ENCODE measurements around the gene IFT80. TPM values are rescaled to one million over a fixed set of nuclear protein-coding genes. Genes with fewer than 3 reads are reported as not detected.

The IFT80 gene
- total RNA-seq, 2 experiments from 2014 or later = 16.1 to 18.2 TPM

- intact Hi-C loops (cut with DNase I, micrococcal nuclease) = no loop called here
- no peaks in the 10 kb centered on the region for H3K9me3 ChIP-seq (ENCODE audit: control insufficient read depth in 1 of 2, insufficient read depth in 1 of 2, low read length in 2 of 2)
- Mint-ChIP-seq H3K9me3 (no peaks in the 10 kb centered on the region), H3K4me3 (no peak overlapping the region), H3K4me1 (ENCODE audit: low read depth) (peaks cover 27% of the 10 kb centered on the region), H3K36me3 (ENCODE audit: low read depth) (peaks cover 53% of the 10 kb centered on the region), H3K27ac (no peak overlapping the region), H3K27me3 (no peaks in the 10 kb centered on the region)
- TF ChIP-seq CTCF (IDR thresholded peaks at IDR 0.05) = no peak
- POLR2A ChIA-PET = no interaction called here
- H3K36me3 ChIP-seq (ENCODE audit: insufficient read depth, low read length) = peaks cover 9% of the 10 kb centered on the region
- H3K27ac ChIP-seq (ENCODE audit: low read depth in 1 of 2, low read length in 2 of 2) = no peak overlapping the region
- ATAC-seq (ENCODE audit: poor library complexity) (no peak), DNase-seq (no peak)
- no peaks in the 10 kb centered on the region for H3K4me1 ChIP-seq (ENCODE audit: insufficient read depth, low read length)
- CTCF ChIA-PET = no interaction called here
- H3K4me3 ChIP-seq (ENCODE audit: low read length) = no peak overlapping the region
- no peaks in the 10 kb centered on the region for H3K27me3 ChIP-seq (ENCODE audit: control insufficient read depth in 1 of 2, insufficient read depth in 2 of 2, low read length in 2 of 2)
Measured at GRCh38 chr3:160374472-160374871, 24.6 kb downstream of the IFT80 start.

GRCh38 chr3:160373655-160374054 lies 25.4 kb downstream of the IFT80 start:
- Mint-ChIP-seq H3K9me3 (no peaks in the 10 kb centered on the region), H3K27ac (no peak overlapping the region), H3K27me3 (no peaks in the 10 kb centered on the region), H3K4me3 (no peak overlapping the region), H3K36me3 (ENCODE audit: low read depth) (peaks cover 53% of the 10 kb centered on the region), H3K4me1 (ENCODE audit: low read depth) (peaks cover 30% of the 10 kb centered on the region)
- ChIA-PET CTCF (no interaction called here), POLR2A (no interaction called here)
- no peak for TF ChIP-seq CTCF (IDR thresholded peaks at IDR 0.05)
- H3K4me1 ChIP-seq (ENCODE audit: insufficient read depth, low read length) = no peaks in the 10 kb centered on the region
- ATAC-seq (ENCODE audit: poor library complexity) (no peak), DNase-seq (no peak)
- no peaks in the 10 kb centered on the region for H3K9me3 ChIP-seq (ENCODE audit: control insufficient read depth in 1 of 2, insufficient read depth in 1 of 2, low read length in 2 of 2)
- no peaks in the 10 kb centered on the region for H3K27me3 ChIP-seq (ENCODE audit: control insufficient read depth in 1 of 2, insufficient read depth in 2 of 2, low read length in 2 of 2)
- no peak overlapping the region for H3K27ac ChIP-seq (ENCODE audit: low read depth in 1 of 2, low read length in 2 of 2)
- intact Hi-C loops (cut with DNase I, micrococcal nuclease) = no loop called here
- peaks cover 9% of the 10 kb centered on the region for H3K36me3 ChIP-seq (ENCODE audit: insufficient read depth, low read length)
- H3K4me3 ChIP-seq (ENCODE audit: low read length) = no peak overlapping the region

- peaks cover 38% of the 10 kb centered on the region for H3K4me1 Mint-ChIP-seq (ENCODE audit: low read depth)
- Histone ChIP-seq H3K4me1 (ENCODE audit: insufficient read depth, low read length) (no peaks in the 10 kb centered on the region), H3K27ac (ENCODE audit: low read depth in 1 of 2, low read length in 2 of 2) (no peak overlapping the region), H3K4me3 (ENCODE audit: low read length) (no peak overlapping the region), H3K36me3 (ENCODE audit: insufficient read depth, low read length) (peaks cover 9% of the 10 kb centered on the region), H3K27me3 (ENCODE audit: control insufficient read depth in 1 of 2, insufficient read depth in 2 of 2, low read length in 2 of 2) (no peaks in the 10 kb centered on the region), H3K9me3 (ENCODE audit: control insufficient read depth in 1 of 2, insufficient read depth in 1 of 2, low read length in 2 of 2) (no peaks in the 10 kb centered on the region)
- POLR2A ChIA-PET = no interaction called here
- H3K4me3 Mint-ChIP-seq = no peak overlapping the region
- DNase-seq (no peak), ATAC-seq (ENCODE audit: poor library complexity) (no peak)
- no peak for TF ChIP-seq CTCF (IDR thresholded peaks at IDR 0.05)
- peaks cover 47% of the 10 kb centered on the region for H3K36me3 Mint-ChIP-seq (ENCODE audit: low read depth)
- H3K9me3 Mint-ChIP-seq = no peaks in the 10 kb centered on the region
- CTCF ChIA-PET = no interaction called here
- H3K27ac Mint-ChIP-seq = no peak overlapping the region
- H3K27me3 Mint-ChIP-seq = no peaks in the 10 kb centered on the region
- intact Hi-C loops (cut with DNase I, micrococcal nuclease) = no loop called here
Measured at GRCh38 chr3:160372780-160373179, 26.2 kb downstream of the IFT80 start.
